ENCODE measurements around the gene NOS1AP.

GRCh38 chr1:162136760-162137159, 67.3 kb downstream of the NOS1AP start:
- no peak for TF ChIP-seq ELF4 (IDR thresholded peaks at IDR 0.05)
- no peak for TF ChIP-seq FOXK2 (IDR thresholded peaks at IDR 0.05)
- TF ChIP-seq PKNOX1 (IDR thresholded peaks at IDR 0.05): no peak
- no peak for TF ChIP-seq FOXA1 (IDR thresholded peaks at IDR 0.05)
- TF ChIP-seq FOXM1 (IDR thresholded peaks at IDR 0.05; ENCODE audit: borderline replicate concordance): no peak
- no peak for TF ChIP-seq L3MBTL2 (conservative IDR thresholded peaks at IDR 0.05)
- no peak for TF ChIP-seq HDGF (IDR thresholded peaks at IDR 0.05; ENCODE audit: borderline replicate concordance)
